ENCODE results near the gene CDK1.

DNA sequence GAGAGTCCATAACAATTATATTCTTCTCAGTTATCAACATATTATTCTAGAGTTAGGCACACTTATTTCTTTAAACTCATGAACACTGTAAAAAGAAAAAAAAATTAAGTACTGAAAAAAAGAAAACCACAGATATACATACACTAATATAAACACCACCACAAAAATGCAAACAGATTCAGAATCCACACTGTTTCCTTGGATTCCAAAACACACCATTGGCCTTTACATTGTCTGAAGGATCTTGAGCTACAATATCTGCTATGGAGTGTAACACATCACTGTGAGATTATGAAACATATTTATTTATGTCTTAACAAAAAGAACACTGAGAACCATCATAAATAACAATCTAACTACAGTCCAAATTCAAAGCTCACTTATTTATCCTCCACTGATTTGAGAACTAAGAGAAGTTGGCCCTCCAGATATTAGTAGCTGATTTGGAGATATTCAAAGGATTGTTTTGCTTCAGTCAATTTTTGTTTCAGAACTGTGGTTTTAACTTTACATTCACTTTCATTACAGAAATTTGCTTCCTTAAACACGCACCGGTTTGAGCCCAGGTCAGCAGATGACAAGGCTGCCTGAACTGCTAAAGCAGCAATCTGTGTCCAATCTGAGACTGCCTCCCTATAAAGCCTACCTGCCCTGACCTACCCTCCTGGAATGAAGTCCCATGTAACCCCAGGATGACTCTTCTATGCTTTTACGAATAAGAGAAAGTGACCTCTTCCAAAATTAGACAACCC is 47.0 kb upstream of the CDK1 start:
- TF ChIP-seq, protein P1, sequence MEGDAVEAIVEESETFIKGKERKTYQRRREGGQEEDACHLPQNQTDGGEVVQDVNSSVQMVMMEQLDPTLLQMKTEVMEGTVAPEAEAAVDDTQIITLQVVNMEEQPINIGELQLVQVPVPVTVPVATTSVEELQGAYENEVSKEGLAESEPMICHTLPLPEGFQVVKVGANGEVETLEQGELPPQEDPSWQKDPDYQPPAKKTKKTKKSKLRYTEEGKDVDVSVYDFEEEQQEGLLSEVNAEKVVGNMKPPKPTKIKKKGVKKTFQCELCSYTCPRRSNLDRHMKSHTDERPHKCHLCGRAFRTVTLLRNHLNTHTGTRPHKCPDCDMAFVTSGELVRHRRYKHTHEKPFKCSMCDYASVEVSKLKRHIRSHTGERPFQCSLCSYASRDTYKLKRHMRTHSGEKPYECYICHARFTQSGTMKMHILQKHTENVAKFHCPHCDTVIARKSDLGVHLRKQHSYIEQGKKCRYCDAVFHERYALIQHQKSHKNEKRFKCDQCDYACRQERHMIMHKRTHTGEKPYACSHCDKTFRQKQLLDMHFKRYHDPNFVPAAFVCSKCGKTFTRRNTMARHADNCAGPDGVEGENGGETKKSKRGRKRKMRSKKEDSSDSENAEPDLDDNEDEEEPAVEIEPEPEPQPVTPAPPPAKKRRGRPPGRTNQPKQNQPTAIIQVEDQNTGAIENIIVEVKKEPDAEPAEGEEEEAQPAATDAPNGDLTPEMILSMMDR (IDR thresholded peaks at IDR 0.05; ENCODE audit: low read length): no peak
- no peak for TF ChIP-seq EZH2 (IDR thresholded peaks at IDR 0.05; ENCODE audit: borderline replicate concordance, low read length)
